Cardiac fibroblast (primary cell): ENCODE data around the gene SRPRA.

ENCODE experiments used
- DNase-seq, 2 donors: peaks; one replicate each; pipeline versions ENCODE4 v3.0.0 to v3.0.0-alpha.2; 2010; ENCODE audit warnings: low read depth in 2 of 2
- H3K4me3 ChIP-seq, 2 donors: replicated peaks in 1 of 2; 1 replicate in 1 of 2; 2 replicates in 1 of 2; pipeline ENCODE4 v1.5.1; 2011; ENCODE audit warnings: low read depth in 2 of 2, low read length in 2 of 2, mild to moderate bottlenecking in 2 of 2, moderate library complexity in 1 of 2
- TF ChIP-seq, protein P1 (sequence below): IDR thresholded peaks from one replicate; pipeline ENCODE4 v1.5.1; 2011; ENCODE audit warnings: low read depth, mild to moderate bottlenecking, low read length, inconsistent platforms

Gene SRPRA

DNA sequence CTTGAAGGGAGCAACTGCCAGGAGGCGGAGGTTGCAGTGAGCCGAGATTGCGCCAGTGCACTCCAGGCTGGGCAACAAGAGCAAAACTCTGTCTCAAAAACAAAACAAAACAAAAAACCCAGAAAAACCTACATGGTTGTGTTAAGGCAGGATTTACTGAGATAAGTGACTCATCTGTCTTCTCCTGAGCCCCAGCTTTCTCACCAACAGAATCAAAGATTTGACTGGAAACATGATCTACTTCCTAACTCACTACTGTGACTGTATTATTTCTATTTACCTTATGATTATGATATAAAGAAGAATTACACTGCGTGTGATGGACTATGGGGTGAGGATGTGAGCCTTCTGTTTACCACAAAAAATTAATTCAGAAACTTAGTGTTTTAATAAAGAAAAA lies 35.3 kb downstream of the SRPRA start:
- DNase-seq, result peak in 1 of 2 donors; percentile 52
- TF ChIP-seq, protein P1, sequence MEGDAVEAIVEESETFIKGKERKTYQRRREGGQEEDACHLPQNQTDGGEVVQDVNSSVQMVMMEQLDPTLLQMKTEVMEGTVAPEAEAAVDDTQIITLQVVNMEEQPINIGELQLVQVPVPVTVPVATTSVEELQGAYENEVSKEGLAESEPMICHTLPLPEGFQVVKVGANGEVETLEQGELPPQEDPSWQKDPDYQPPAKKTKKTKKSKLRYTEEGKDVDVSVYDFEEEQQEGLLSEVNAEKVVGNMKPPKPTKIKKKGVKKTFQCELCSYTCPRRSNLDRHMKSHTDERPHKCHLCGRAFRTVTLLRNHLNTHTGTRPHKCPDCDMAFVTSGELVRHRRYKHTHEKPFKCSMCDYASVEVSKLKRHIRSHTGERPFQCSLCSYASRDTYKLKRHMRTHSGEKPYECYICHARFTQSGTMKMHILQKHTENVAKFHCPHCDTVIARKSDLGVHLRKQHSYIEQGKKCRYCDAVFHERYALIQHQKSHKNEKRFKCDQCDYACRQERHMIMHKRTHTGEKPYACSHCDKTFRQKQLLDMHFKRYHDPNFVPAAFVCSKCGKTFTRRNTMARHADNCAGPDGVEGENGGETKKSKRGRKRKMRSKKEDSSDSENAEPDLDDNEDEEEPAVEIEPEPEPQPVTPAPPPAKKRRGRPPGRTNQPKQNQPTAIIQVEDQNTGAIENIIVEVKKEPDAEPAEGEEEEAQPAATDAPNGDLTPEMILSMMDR, result no peak

DNA sequence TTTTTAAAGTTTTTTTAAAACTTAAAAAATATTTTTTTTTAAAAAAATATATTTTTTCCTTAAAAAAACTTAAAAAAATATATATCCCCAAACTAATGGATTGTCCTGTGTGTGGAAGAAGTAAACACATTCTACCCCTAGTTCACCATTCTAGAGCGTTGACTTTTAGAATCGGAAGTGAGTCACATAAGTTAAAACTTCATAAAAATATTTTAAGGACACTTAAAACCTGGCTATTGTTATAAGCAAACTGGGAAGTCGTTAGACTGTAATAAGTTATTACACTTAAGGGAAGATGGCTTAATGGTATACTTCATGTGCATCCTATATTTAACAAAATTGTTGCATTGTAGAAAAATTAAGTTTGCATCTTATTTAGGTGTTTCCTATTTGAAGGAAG lies 36.0 kb downstream of the SRPRA start:
- no peak overlapping the region for H3K4me3 ChIP-seq
- no peak for DNase-seq
- TF ChIP-seq, protein P1, result no peak

More for the DNA sequence above, 35.3 kb downstream of the SRPRA start:
- no peak overlapping the region for H3K4me3 ChIP-seq

DNA sequence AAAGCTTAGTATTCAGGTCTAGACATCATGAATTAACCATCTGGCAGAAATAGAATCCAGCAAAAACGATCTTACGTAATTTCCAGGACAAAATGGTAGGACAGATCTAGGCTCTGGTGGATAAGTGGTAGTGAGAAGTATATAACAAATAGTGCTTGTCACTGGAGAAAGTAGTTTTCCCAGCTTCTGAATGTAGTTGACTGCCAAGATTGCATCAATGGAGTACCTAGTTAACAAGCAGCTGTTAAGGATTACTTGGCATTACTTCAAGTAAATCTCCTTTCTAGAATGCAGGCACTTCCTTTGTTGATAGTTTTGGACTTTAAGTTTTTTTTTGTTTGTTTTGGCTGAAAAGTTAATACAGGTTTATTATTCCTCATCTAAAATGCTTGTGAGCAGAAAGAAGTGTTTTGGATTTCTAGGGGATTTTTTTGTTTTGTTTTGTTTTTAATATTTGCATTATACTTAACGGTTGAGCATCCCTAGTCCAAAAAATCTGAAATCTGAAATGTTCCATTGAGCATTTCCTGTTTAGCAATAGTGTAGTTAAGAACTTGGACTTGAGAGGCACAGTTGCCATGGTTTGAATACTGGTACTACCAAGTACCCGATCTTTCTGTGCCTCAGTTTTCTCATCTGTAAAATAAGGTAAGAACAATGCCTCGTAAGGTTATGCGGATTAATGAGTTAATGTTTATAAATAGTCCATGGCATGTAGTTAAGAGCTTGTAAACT lies 36.8 kb downstream of the SRPRA start:
- H3K4me3 ChIP-seq, result no peak overlapping the region
- TF ChIP-seq, protein P1, result no peak
- peak; percentile 70 to 91 for DNase-seq

DNA sequence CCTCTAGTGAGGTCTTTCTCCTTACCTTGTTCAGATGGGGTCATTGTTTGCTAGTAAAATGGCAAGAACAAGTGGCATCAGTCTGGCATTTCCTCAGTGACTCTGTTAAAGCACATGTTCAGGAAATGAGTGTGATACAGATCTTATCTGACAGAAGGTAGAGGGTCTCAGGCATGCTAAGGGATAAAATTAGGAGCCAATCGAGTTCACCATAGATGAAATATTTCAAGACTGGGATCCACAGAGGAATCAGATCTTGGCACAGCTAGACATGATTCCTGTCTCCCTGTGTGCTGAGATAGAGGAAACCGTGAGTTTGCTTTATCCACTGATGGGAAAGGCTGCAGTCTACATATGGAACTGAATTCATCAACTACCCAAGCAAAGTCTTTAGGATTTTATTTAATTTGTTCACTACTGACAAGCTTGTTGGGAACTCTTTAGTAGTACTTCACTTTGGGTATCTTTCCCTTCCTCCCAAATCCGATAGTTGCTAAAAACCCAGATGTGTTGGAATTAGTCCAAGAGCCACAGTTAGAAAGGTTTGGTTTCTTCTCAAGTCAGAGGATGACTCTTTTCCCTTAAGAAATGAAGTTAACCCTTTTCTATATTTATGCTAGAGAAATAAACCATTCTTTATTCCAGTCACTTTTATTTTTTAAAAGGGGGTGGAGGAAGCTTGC lies 38.7 kb downstream of the SRPRA start:
- TF ChIP-seq, protein P1, result no peak
- peak; percentile 34 to 66 for DNase-seq
- no peak overlapping the region for H3K4me3 ChIP-seq

DNA sequence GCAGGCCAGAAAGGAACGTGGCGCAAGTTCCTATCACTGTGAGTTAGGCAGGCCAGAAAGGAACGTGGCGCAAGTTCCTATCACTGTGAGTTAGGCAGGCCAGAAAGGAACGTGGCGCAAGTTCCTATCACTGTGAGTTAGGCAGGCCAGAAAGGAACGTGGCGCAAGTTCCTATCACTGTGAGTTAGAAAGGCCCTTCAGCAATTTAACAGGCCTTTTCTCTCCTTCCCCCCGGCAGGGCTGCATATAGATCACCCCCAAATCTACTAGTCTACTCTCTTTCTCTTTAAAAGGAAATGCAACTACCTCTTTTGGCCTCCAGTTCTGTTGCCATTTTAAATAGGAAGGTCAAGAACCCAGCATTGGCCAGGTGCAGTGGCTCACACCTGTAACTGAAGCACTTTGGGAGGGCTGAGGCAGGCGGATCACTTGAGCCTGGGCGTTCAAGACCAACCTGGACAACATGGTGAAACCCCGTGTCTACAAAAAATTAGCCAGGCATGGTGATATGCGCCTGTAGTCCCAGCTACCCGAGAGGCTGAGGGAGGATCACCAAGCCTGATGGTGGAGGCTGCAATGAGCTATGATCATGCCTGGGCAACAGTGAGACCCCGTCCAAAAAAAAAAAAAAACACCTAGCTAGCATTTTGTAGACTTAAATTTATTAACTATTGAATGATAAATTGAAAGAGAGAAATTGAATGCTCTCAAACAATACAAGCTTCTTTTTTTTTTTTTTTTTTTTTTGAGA lies 42.2 kb downstream of the SRPRA start:
- TF ChIP-seq, protein P1, result no peak
- DNase-seq, result no peak
- no peak overlapping the region for H3K4me3 ChIP-seq

DNA sequence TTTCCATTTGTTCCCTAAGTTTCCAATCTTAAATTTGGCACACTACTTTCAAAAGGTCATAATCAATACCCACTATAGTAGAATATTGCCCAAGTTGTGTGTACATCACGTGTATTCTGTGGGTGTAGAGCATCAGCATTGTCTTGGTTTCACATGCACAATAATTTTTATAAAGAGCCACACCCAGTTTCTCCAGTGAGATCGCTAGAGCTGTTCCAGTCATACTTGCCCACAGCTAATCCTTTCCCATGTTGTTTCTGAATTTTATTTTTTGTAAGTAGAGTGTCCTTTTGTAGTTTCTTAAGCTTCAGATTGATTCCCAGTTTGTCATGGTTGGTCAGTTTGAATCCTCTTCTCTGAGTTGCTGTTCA lies 43.4 kb downstream of the SRPRA start:
- no peak for DNase-seq
- no peak overlapping the region for H3K4me3 ChIP-seq
- TF ChIP-seq, protein P1, result no peak
